OCI-LY1 (cell line): ENCODE results near the gene BNIP2.
"Not testable (repeated sequence)": the region's sequence is repeated elsewhere in the genome, so short reads cannot be mapped to it uniquely, and the experiment has no call there.

Source experiments
- H2AFZ ChIP-seq: fragments of 200-600 bp; sonication (generic), shearing (Covaris generic); 2 replicates; pipeline ENCODE4 v1.6.0; 2014; ENCODE audit warnings: antibody characterized with exemption, mild to moderate bottlenecking, low read length
- H3F3A ChIP-seq: fragments of 200-600 bp; sonication (generic), shearing (Covaris generic); 2 replicates; pipeline ENCODE4 v1.6.0; 2014; ENCODE audit warnings: mild to moderate bottlenecking, antibody characterized with exemption, low read length, moderate library complexity; ENCODE audit not compliant: insufficient read depth
- H3K27ac ChIP-seq: fragments of 200-600 bp; sonication (generic); 2 replicates; pipeline ENCODE4 v1.5.1; 2014; ENCODE audit warnings: low read length, mixed run types, mild to moderate bottlenecking, low read depth; ENCODE audit not compliant: poor library complexity, severe bottlenecking
- H3K27me3 ChIP-seq: fragments of 200-600 bp; sonication (generic); 2 replicates; pipeline ENCODE4 v1.6.0; 2014; ENCODE audit warnings: antibody characterized with exemption, mild to moderate bottlenecking, low read length, moderate library complexity; ENCODE audit not compliant: insufficient read depth
- H3K36me3 ChIP-seq: fragments of 200-600 bp; sonication (generic); 2 replicates; pipeline ENCODE4 v1.6.1; 2014; ENCODE audit warnings: mild to moderate bottlenecking, antibody characterized with exemption, low read length, moderate library complexity, mixed read lengths; ENCODE audit not compliant: insufficient read depth
- H3K4me1 ChIP-seq: fragments of 200-600 bp; sonication (generic); 2 replicates; pipeline ENCODE4 v1.5.1; 2014; ENCODE audit warnings: mild to moderate bottlenecking, low read length, moderate library complexity; ENCODE audit not compliant: insufficient read depth, severe bottlenecking
- H3K4me2 ChIP-seq: fragments of 200-600 bp; sonication (generic), shearing (Covaris generic); 2 replicates; pipeline ENCODE4 v1.6.1; 2014; ENCODE audit warnings: low read length
- H3K4me3 ChIP-seq: fragments of 200-600 bp; sonication (generic); 2 replicates; pipeline ENCODE4 v1.5.1; 2014; ENCODE audit warnings: low read length, low read depth, mild to moderate bottlenecking, mixed read lengths; ENCODE audit not compliant: poor library complexity, severe bottlenecking
- H3K79me2 ChIP-seq: fragments of 200-600 bp; shearing (Covaris generic); 2 replicates; pipeline ENCODE4 v1.6.1; 2016; ENCODE audit warnings: mixed run types, low read length, mixed read lengths; ENCODE audit not compliant: insufficient read depth
- H3K9ac ChIP-seq: fragments of 200-600 bp; sonication (generic), shearing (Covaris generic); 2 replicates; pipeline ENCODE4 v1.6.1; 2014; ENCODE audit warnings: mild to moderate bottlenecking, low read length, mixed read lengths
- H3K9me2 ChIP-seq: fragments of 200-600 bp; sonication (generic), shearing (Covaris generic); 2 replicates; pipeline ENCODE4 v1.6.1; 2014; ENCODE audit warnings: low read depth, mild to moderate bottlenecking, low read length, mixed read lengths
- H3K9me3 ChIP-seq: fragments of 200-600 bp; shearing (Covaris generic); 2 replicates; pipeline ENCODE4 v1.6.1; 2014; ENCODE audit warnings: low read length, mixed read lengths
- H4K20me1 ChIP-seq: fragments of 200-600 bp; sonication (generic), shearing (Covaris generic); 2 replicates; pipeline ENCODE4 v1.6.0; 2016; ENCODE audit warnings: mild to moderate bottlenecking, low read length; ENCODE audit not compliant: insufficient read depth
- CTCF ChIP-seq: fragments of 200-600 bp; sonication (generic), shearing (Covaris generic); IDR thresholded peaks from 2 replicates; pipeline ENCODE4 v1.5.1; 2017; ENCODE audit warnings: mild to moderate bottlenecking, antibody characterized with exemption, low read length, moderate library complexity, mixed read lengths
- EZH2 ChIP-seq: fragments of 200-600 bp; sonication (generic), shearing (Covaris generic); IDR thresholded peaks from 2 replicates; pipeline ENCODE4 v1.8.0; 2017; ENCODE audit warnings: borderline replicate concordance, mixed run types, mild to moderate bottlenecking, antibody characterized with exemption, low read length, moderate library complexity, mixed read lengths

Gene BNIP2

GRCh38 chr15:59637507-59637906 lies 51.6 kb downstream of the BNIP2 start:
- H4K20me1 ChIP-seq, H3K27me3 ChIP-seq, H3K4me2 ChIP-seq, H3K79me2 ChIP-seq, H3K9ac ChIP-seq, H3F3A ChIP-seq, H3K9me3 ChIP-seq, H3K4me1 ChIP-seq, H3K9me2 ChIP-seq, H3K4me3 ChIP-seq, H2AFZ ChIP-seq, H3K27ac ChIP-seq: not testable (repeated sequence)
- TF ChIP-seq CTCF = peak; percentile 14; the same call in 1 of the 2 replicates
- H3K36me3 ChIP-seq = peaks cover 39% of the 10 kb centered on the region

DNA sequence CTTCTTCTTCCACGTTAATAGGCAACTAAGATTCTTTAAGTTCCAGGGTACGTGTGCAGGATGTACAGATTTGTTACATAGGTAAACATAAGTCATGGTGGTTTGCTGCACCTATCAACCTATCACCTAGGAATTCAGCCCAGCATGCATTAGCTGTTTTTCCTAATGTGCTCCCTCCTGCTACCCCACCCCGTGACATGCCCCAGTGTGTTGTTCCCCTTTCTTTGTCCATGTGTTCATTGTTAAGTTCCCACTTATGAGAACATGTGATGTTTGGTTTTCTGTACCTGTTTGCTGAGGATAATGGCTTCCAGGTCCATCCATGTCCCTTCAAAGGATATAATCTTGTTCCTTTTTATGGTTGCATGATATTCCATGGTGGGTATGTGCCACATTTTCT lies 52.9 kb downstream of the BNIP2 start:
- Histone ChIP-seq H3F3A (0 out of 2 replicates have a peak, but pooled peaks cover 3% of the 10 kb centered on the region), H3K9me2 (no peaks in the 10 kb centered on the region), H4K20me1 (no peaks in the 10 kb centered on the region), H2AFZ (no peak overlapping the region), H3K4me1 (no peaks in the 10 kb centered on the region), H3K9ac (no peak overlapping the region), H3K27ac (no peak overlapping the region), H3K4me3 (no peak overlapping the region), H3K27me3 (no peaks in the 10 kb centered on the region), H3K9me3 (no peaks in the 10 kb centered on the region), H3K36me3 (peaks cover 29% of the 10 kb centered on the region), H3K79me2 (no peaks in the 10 kb centered on the region), H3K4me2 (no peak overlapping the region)
- TF ChIP-seq EZH2 (no peak), CTCF (no peak)

DNA sequence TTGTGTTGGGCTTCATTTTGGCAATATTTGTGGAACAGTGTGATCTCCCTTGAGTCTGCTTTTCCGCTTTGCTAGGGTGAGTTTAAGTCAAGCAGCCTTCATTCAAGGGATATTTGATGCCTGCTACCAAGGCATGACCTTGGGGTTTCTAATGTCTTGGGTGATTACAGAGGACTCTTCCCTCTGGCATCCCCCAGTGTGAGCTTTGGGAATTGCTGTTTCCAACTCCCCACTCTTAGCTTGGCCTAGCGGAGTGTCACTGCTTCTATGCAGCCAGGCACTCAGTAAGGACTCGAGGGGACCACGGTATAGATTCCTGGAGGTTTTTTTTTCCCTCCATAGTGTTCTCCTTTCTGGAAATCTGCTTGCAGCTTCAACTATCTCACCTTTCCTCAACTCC lies 56.4 kb downstream of the BNIP2 start:
- H3K4me3 ChIP-seq = no peak overlapping the region
- H3K36me3 ChIP-seq = peaks cover 4% of the 10 kb centered on the region; the same call in 1 of the 2 replicates
- no peaks in the 10 kb centered on the region for H3K9me3 ChIP-seq
- no peak overlapping the region for H3K4me2 ChIP-seq
- H3K4me1 ChIP-seq = no peaks in the 10 kb centered on the region
- no peaks in the 10 kb centered on the region for H3K27me3 ChIP-seq
- no peaks in the 10 kb centered on the region for H3K79me2 ChIP-seq
- no peaks in the 10 kb centered on the region for H3F3A ChIP-seq
- no peaks in the 10 kb centered on the region for H4K20me1 ChIP-seq
- H3K27ac ChIP-seq = no peak overlapping the region
- H3K9me2 ChIP-seq = no peaks in the 10 kb centered on the region
- no peak overlapping the region for H3K9ac ChIP-seq
- TF ChIP-seq CTCF = no peak
- TF ChIP-seq EZH2 = no peak
- H2AFZ ChIP-seq = no peak overlapping the region
